ENCODE measurements around the gene ZFAND3. TPM values are rescaled to one million over a fixed set of nuclear protein-coding genes. Genes with fewer than 3 reads are reported as not detected.

ZFAND3 gene
- total RNA-seq, 1 experiment from 2014 or later = 64.0 TPM

GRCh38 chr6:37845026-37845911, 25.7 kb downstream of the ZFAND3 start:
- intact Hi-C loops (cut with micrococcal nuclease; ENCODE audit: unreplicated experiment) = no loop called here
- TF ChIP-seq CTCF (conservative IDR thresholded peaks at IDR 0.05; ENCODE audit: low read depth, low read length) = no peak
- TF ChIP-seq EZH2 (IDR thresholded peaks at IDR 0.05; ENCODE audit: borderline replicate concordance, low read depth, low read length, poor library complexity, severe bottlenecking) = no peak

GRCh38 chr6:37845930-37846329, 26.4 kb downstream of the ZFAND3 start:
- H3K4me1 ChIP-seq (ENCODE audit: insufficient read depth, low read length, poor library complexity, severe bottlenecking) = peaks cover 27% of the 10 kb centered on the region
- H3K27me3 ChIP-seq (replicated peaks; ENCODE audit: insufficient read depth, low read depth, low read length, poor library complexity) = no peaks in the 10 kb centered on the region
- peak overlapping the region; percentile 32 for H3K27ac ChIP-seq (ENCODE audit: low read depth, low read length, poor library complexity, severe bottlenecking)
- DNase-seq (ENCODE audit: low spot score) = no peak
- no TSS peak for BruUV-seq (replicated peaks)
- H3K9me3 ChIP-seq (ENCODE audit: low read depth, low read length, poor library complexity, severe bottlenecking) = no peaks in the 10 kb centered on the region
- no peak for TF ChIP-seq CTCF (conservative IDR thresholded peaks at IDR 0.05; ENCODE audit: low read depth, low read length)
- TF ChIP-seq EZH2 (IDR thresholded peaks at IDR 0.05; ENCODE audit: borderline replicate concordance, low read depth, low read length, poor library complexity, severe bottlenecking) = no peak
- H3K36me3 ChIP-seq (ENCODE audit: insufficient read depth, low read length, poor library complexity, severe bottlenecking) = no peaks in the 10 kb centered on the region
- ChIA-PET POLR2A (ENCODE audit: low non-redundant PET) (interaction anchor here (0.6 kb wide), 1 partner anchor 63 kb away, joined by 4 read pairs; no protein-coding TSS in a partner anchor), CTCF (no interaction called here)
- intact Hi-C loops (cut with micrococcal nuclease; ENCODE audit: unreplicated experiment) = no loop called here
- no peak overlapping the region for H3K4me3 ChIP-seq (ENCODE audit: low read depth, low read length, poor library complexity, severe bottlenecking)

More at GRCh38 chr6:37845026-37845911, 25.7 kb downstream of the ZFAND3 start:
- ChIA-PET CTCF (interaction anchor here (0.6 kb wide), 1 partner anchor 15 kb away, joined by 3 read pairs; no protein-coding TSS in a partner anchor), POLR2A (ENCODE audit: low non-redundant PET) (interaction anchor here (0.6 to 0.7 kb wide), 2 partner anchors 63 to 945 kb away, joined by 4 to 6 read pairs; no protein-coding TSS in a partner anchor)
- BruUV-seq (replicated peaks) = no TSS peak
- Histone ChIP-seq H3K4me1 (ENCODE audit: insufficient read depth, low read length, poor library complexity, severe bottlenecking) (peaks cover 34% of the 10 kb centered on the region), H3K27ac (ENCODE audit: low read depth, low read length, poor library complexity, severe bottlenecking) (peak overlapping the region; percentile 32), H3K9me3 (ENCODE audit: low read depth, low read length, poor library complexity, severe bottlenecking) (no peaks in the 10 kb centered on the region), H3K4me3 (ENCODE audit: low read depth, low read length, poor library complexity, severe bottlenecking) (no peak overlapping the region), H3K36me3 (ENCODE audit: insufficient read depth, low read length, poor library complexity, severe bottlenecking) (no peaks in the 10 kb centered on the region), H3K27me3 (replicated peaks; ENCODE audit: insufficient read depth, low read depth, low read length, poor library complexity) (no peaks in the 10 kb centered on the region)
- DNase-seq (ENCODE audit: low spot score) = no peak

DNA sequence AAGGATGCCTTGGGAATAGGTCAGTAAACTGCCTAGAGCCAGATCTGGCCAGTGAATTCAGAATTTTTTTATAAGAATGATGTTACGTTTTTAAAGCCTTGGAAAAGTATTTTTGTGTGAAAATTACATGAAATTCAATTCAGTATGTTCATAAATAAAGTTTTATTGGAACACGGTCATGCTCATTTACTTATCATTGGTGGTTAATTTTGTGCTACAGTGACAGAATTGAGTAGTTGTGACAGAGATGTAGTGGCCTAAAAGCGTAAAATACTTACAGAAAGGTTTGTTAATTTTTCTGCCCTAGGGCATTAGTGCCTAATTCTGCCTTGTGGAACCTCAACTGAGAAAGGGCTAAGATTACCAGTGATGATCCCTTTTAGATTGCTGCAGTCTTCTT, 28.2 kb downstream of the ZFAND3 start:
- Histone ChIP-seq H3K36me3 (ENCODE audit: insufficient read depth, low read length, poor library complexity, severe bottlenecking) (no peaks in the 10 kb centered on the region), H3K9me3 (ENCODE audit: low read depth, low read length, poor library complexity, severe bottlenecking) (no peaks in the 10 kb centered on the region), H3K4me1 (ENCODE audit: insufficient read depth, low read length, poor library complexity, severe bottlenecking) (peaks cover 25% of the 10 kb centered on the region), H3K27ac (ENCODE audit: low read depth, low read length, poor library complexity, severe bottlenecking) (no peak overlapping the region), H3K27me3 (replicated peaks; ENCODE audit: insufficient read depth, low read depth, low read length, poor library complexity) (no peaks in the 10 kb centered on the region), H3K4me3 (ENCODE audit: low read depth, low read length, poor library complexity, severe bottlenecking) (no peak overlapping the region)
- POLR2A ChIA-PET (ENCODE audit: low non-redundant PET) = no interaction called here
- TF ChIP-seq EZH2 (IDR thresholded peaks at IDR 0.05; ENCODE audit: borderline replicate concordance, low read depth, low read length, poor library complexity, severe bottlenecking) = no peak
- no peak for TF ChIP-seq CTCF (conservative IDR thresholded peaks at IDR 0.05; ENCODE audit: low read depth, low read length)
- no peak for DNase-seq (ENCODE audit: low spot score)
- BruUV-seq (replicated peaks) = no TSS peak
- intact Hi-C loops (cut with micrococcal nuclease; ENCODE audit: unreplicated experiment) = no loop called here
- CTCF ChIA-PET = no interaction called here
